H1 (cell line): Measurements from ENCODE around the gene FXYD5.

Experiments
- BCL11A ChIP-seq, 2 experiments: IDR thresholded peaks; one replicate each; pipeline ENCODE4 v1.6.1; 2011; ENCODE audit warnings: low read depth in 2 of 2, low read length in 2 of 2, mild to moderate bottlenecking in 2 of 2
- KDM1A ChIP-seq: fragments of 200-600, 300-600 bp; sonication (generic); IDR thresholded peaks from 2 replicates; pipeline ENCODE4 v1.7.1; 2016; ENCODE audit warnings: mild to moderate bottlenecking, low read length, borderline replicate concordance
- MAFK ChIP-seq: IDR thresholded peaks from 2 replicates; pipeline ENCODE4 v1.6.1; 2012; ENCODE audit warnings: low read depth, mild to moderate bottlenecking, improper control_type of control experiment, low read length
- SIX5 ChIP-seq: IDR thresholded peaks from 2 replicates; pipeline ENCODE4 v1.6.1; 2011; ENCODE audit warnings: mild to moderate bottlenecking, low read depth, low read length
- SP2 ChIP-seq: IDR thresholded peaks from 2 replicates; pipeline ENCODE4 v1.6.1; 2012; ENCODE audit warnings: mild to moderate bottlenecking, low read length, inconsistent platforms

DNA sequence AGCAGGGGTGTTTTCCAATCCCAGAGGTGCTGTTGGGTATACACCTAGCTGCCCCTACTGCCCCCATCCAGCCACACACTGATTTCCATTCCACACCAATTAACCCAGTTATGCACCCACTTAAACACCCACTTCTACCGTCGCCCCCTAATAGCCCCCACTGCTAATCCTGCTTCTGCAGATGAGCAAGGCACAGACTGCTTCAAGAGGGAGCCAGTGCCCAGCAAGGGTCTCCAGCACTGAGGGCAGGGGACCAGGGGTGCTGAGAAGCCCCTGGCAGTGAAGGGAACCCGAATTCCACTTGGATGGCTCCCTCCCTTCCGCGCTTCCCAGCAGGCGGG, 10.3 kb upstream of the FXYD5 start:
- no peak for TF ChIP-seq BCL11A (IDR thresholded peaks at IDR 0.05; ENCODE audit: low read depth in 2 of 2, low read length in 2 of 2)
- no peak for TF ChIP-seq SP2
- TF ChIP-seq MAFK = no peak
- TF ChIP-seq KDM1A = no peak
- no peak for TF ChIP-seq SIX5
